Fibroblast of lung (primary cell): ENCODE data around the gene SPATS2L.

ENCODE experiments used
- EZH2 ChIP-seq: IDR thresholded peaks from 2 replicates; pipeline ENCODE4 v1.5.1; 2012; ENCODE audit warnings: low read length, control low read depth, mild to moderate bottlenecking; ENCODE audit errors: missing control alignments
- TF ChIP-seq, protein P1 (sequence below), 2 donors: IDR thresholded peaks in 1 of 2; conservative IDR thresholded peaks in 1 of 2; 1 replicate in 1 of 2; 2 replicates in 1 of 2; pipeline ENCODE4 v1.5.1; 2011 to 2012; ENCODE audit warnings: low read length in 2 of 2, control low read depth in 1 of 2, inconsistent platforms in 1 of 2, low read depth in 1 of 2, mild to moderate bottlenecking in 1 of 2

GRCh38 chr2:200297989-200298388 lies 8.5 kb upstream of the SPATS2L start:
- TF ChIP-seq, protein P1, sequence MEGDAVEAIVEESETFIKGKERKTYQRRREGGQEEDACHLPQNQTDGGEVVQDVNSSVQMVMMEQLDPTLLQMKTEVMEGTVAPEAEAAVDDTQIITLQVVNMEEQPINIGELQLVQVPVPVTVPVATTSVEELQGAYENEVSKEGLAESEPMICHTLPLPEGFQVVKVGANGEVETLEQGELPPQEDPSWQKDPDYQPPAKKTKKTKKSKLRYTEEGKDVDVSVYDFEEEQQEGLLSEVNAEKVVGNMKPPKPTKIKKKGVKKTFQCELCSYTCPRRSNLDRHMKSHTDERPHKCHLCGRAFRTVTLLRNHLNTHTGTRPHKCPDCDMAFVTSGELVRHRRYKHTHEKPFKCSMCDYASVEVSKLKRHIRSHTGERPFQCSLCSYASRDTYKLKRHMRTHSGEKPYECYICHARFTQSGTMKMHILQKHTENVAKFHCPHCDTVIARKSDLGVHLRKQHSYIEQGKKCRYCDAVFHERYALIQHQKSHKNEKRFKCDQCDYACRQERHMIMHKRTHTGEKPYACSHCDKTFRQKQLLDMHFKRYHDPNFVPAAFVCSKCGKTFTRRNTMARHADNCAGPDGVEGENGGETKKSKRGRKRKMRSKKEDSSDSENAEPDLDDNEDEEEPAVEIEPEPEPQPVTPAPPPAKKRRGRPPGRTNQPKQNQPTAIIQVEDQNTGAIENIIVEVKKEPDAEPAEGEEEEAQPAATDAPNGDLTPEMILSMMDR (conservative IDR thresholded peaks at IDR 0.05 in 1 of 2, IDR thresholded peaks at IDR 0.05 in 1 of 2; ENCODE audit: low read depth in 1 of 2, low read length in 2 of 2), result no peak
- TF ChIP-seq EZH2, result no peak
